Prostate gland (tissue), 2 donors: ENCODE data around the gene LCN10. TPM values are rescaled to one million over a fixed set of nuclear protein-coding genes. Genes with fewer than 3 reads are reported as not detected.

Experiments
- DNase-seq: peaks from one replicate; pipeline ENCODE4 v3.0.0-alpha.2; 2019; ENCODE audit warnings: low spot score
- H3K27ac ChIP-seq, 2 donors: fragments of 200-600 bp; sonication (generic); 2 replicates each; pipeline ENCODE4 v1.5.1; 2017 to 2019
- H3K27me3 ChIP-seq: fragments of 200-600 bp; sonication (generic); replicated peaks from 2 replicates; pipeline ENCODE4 v1.5.1; 2019; ENCODE audit not compliant: insufficient read depth
- H3K36me3 ChIP-seq, 2 donors: fragments of 200-600 bp; sonication (generic); 1 replicate in 1 of 2; 2 replicates in 1 of 2; pipeline versions ENCODE4 v1.5.1 to v1.8.1; 2017 to 2019
- H3K4me1 ChIP-seq: fragments of 200-600 bp; sonication (generic); replicated peaks from 2 replicates; pipeline ENCODE4 v1.5.1; 2019
- H3K4me3 ChIP-seq, 2 donors: fragments of 200-600 bp; sonication (generic); 2 replicates each; pipeline ENCODE4 v1.5.1; 2017 to 2019
- H3K9me3 ChIP-seq: fragments of 200-600 bp; sonication (generic); 2 replicates; pipeline ENCODE4 v1.5.1; 2017
- CTCF ChIP-seq, 4 experiments: fragments of 200-600 bp in 2 of 4; fragments of 450-650 bp in 2 of 4; sonication (generic) in 2 of 4; IDR thresholded peaks; 1 replicate in 3 of 4; 2 replicates in 1 of 4; pipeline ENCODE4 v1.5.1; 2016 to 2019; ENCODE audit warnings: antibody characterized with exemption in 4 of 4, mild to moderate bottlenecking in 2 of 4, moderate library complexity in 2 of 4
- POLR2A ChIP-seq: fragments of 450-650 bp; IDR thresholded peaks from one replicate; pipeline ENCODE4 v1.6.1; 2016; ENCODE audit warnings: antibody characterized with exemption, mild to moderate bottlenecking
- POLR2AphosphoS5 ChIP-seq: sonication (generic); formaldehyde crosslinking; IDR thresholded peaks from one replicate; pipeline ENCODE4 v1.6.1; 2017; ENCODE audit warnings: antibody characterized with exemption
- WGBS: methylation state at CpG from one replicate; pipeline ENCODE4 v1.1.5; 2018; 5-methylcytosine and 5-hydroxymethylcytosine counted together
- intact Hi-C: fragments of 100-400 bp; cut with DNase I; formaldehyde crosslinking; loops from one replicate; pipeline ENCODE4 v1.14.2; 2022
- total RNA-seq, 2 donors: library from RNA; depleted of rRNA; stranded (reverse); fragments of >200 nt; gene quantifications; one replicate each; pipeline ENCODE4 v1.1.0, GENCODE V29; 2016

The LCN10 gene
- total RNA-seq, 2 donors from 2014 or later = 3.9 to 14.8 TPM

GRCh38 chr9:136760424-136760823 lies 17.7 kb upstream of the LCN10 start:
- Histone ChIP-seq H3K36me3 (no peaks in the 10 kb centered on the region), H3K4me1 (no peaks in the 10 kb centered on the region), H3K4me3 (no peak overlapping the region), H3K9me3 (no peaks in the 10 kb centered on the region), H3K27ac (no peak overlapping the region), H3K27me3 (no peaks in the 10 kb centered on the region)
- intact Hi-C loops = no loop called here
- WGBS = 52% methylated on average over 25 of the region's 25 CpGs
- DNase-seq = no peak
- TF ChIP-seq POLR2A (no peak), POLR2AphosphoS5 (no peak), CTCF (IDR thresholded peaks at IDR 0.05) (no peak)

GRCh38 chr9:136759436-136760325 lies 16.9 kb upstream of the LCN10 start:
- no peaks in the 10 kb centered on the region for H3K27me3 ChIP-seq
- WGBS = 88% methylated on average over 27 of the region's 27 CpGs
- H3K27ac ChIP-seq = no peak overlapping the region
- no peak for TF ChIP-seq POLR2A
- TF ChIP-seq CTCF (IDR thresholded peaks at IDR 0.05) = no peak
- no peak for TF ChIP-seq POLR2AphosphoS5
- no peaks in the 10 kb centered on the region for H3K9me3 ChIP-seq
- no peak for DNase-seq
- no peaks in the 10 kb centered on the region for H3K4me1 ChIP-seq
- H3K4me3 ChIP-seq = no peak overlapping the region
- intact Hi-C loops = no loop called here
- H3K36me3 ChIP-seq = no peaks in the 10 kb centered on the region

- H3K27me3 ChIP-seq = no peaks in the 10 kb centered on the region
- WGBS = 90% methylated on average over 7 of the region's 9 CpGs
- DNase-seq = no peak
Measured at GRCh38 chr9:136759001-136759400, 16.3 kb upstream of the LCN10 start.

GRCh38 chr9:136757751-136758140 lies 15.0 kb upstream of the LCN10 start:
- no peak overlapping the region for H3K4me3 ChIP-seq
- no peaks in the 10 kb centered on the region for H3K4me1 ChIP-seq
- 84% methylated on average over 18 of the region's 20 CpGs for WGBS
- no peaks in the 10 kb centered on the region for H3K36me3 ChIP-seq
- no peak for TF ChIP-seq CTCF (IDR thresholded peaks at IDR 0.05)
- TF ChIP-seq POLR2AphosphoS5 = no peak
- TF ChIP-seq POLR2A = no peak
- DNase-seq = no peak
- intact Hi-C loops = no loop called here
- no peaks in the 10 kb centered on the region for H3K9me3 ChIP-seq
- H3K27ac ChIP-seq = no peak overlapping the region
- no peaks in the 10 kb centered on the region for H3K27me3 ChIP-seq

More at GRCh38 chr9:136759001-136759400, 16.3 kb upstream of the LCN10 start:
- H3K4me3 ChIP-seq = no peak overlapping the region
- no peak overlapping the region for H3K27ac ChIP-seq
- no peaks in the 10 kb centered on the region for H3K4me1 ChIP-seq
- no peak for TF ChIP-seq POLR2AphosphoS5
- TF ChIP-seq POLR2A = no peak
- no peak for TF ChIP-seq CTCF (IDR thresholded peaks at IDR 0.05)
- no peaks in the 10 kb centered on the region for H3K36me3 ChIP-seq
- H3K9me3 ChIP-seq = no peaks in the 10 kb centered on the region
- intact Hi-C loops = no loop called here

GRCh38 chr9:136757328-136757727 lies 14.6 kb upstream of the LCN10 start:
- WGBS = 91% methylated on average over 20 of the region's 20 CpGs
- intact Hi-C loops = no loop called here
- Histone ChIP-seq H3K4me1 (no peaks in the 10 kb centered on the region), H3K36me3 (no peaks in the 10 kb centered on the region), H3K27ac (no peak overlapping the region), H3K4me3 (no peak overlapping the region), H3K27me3 (no peaks in the 10 kb centered on the region), H3K9me3 (no peaks in the 10 kb centered on the region)
- TF ChIP-seq CTCF (IDR thresholded peaks at IDR 0.05) (no peak), POLR2A (no peak), POLR2AphosphoS5 (no peak)
- DNase-seq = no peak
